Stimulated activated memory B cell treated with anti-CD40 and anti-IgM and Interleukin-4, amounts not matched to agents 10 μg/mL and 1 μg/mL and 100 μg/mL, for 72 hours (primary cell): Measurements from ENCODE around the gene NCBP1.
A peak's percentile ranks its signal among the peaks of the same experiment; 100 is the strongest.

Experiments
- ATAC-seq: fragments of 150-1000 bp; cut with Tn5 transposase; 2 replicates; pipeline ENCODE4 v1.10.0; 2021
- H3K27ac Mint-ChIP-seq: one replicate; pipeline ENCODE4 v1.8.0; 2022; ENCODE audit warnings: mild to moderate bottlenecking, mixed read lengths
- H3K27me3 Mint-ChIP-seq: one replicate; pipeline ENCODE4 v1.8.0; 2022; ENCODE audit warnings: mixed read lengths
- H3K36me3 Mint-ChIP-seq: one replicate; pipeline ENCODE4 v1.8.0; 2022; ENCODE audit warnings: mixed read lengths
- H3K4me1 Mint-ChIP-seq: one replicate; pipeline ENCODE4 v1.8.0; 2022; ENCODE audit warnings: mixed read lengths
- H3K4me3 Mint-ChIP-seq: one replicate; pipeline ENCODE4 v1.8.0; 2022; ENCODE audit warnings: mild to moderate bottlenecking, moderate library complexity, mixed read lengths
- H3K9me3 Mint-ChIP-seq: one replicate; pipeline ENCODE4 v1.8.0; 2022; ENCODE audit warnings: mixed read lengths

The NCBP1 gene

GRCh38 chr9:97638666-97639065 lies 5.0 kb downstream of the NCBP1 start:
- H3K27me3 Mint-ChIP-seq, result no peaks in the 10 kb centered on the region
- H3K36me3 Mint-ChIP-seq, result peaks cover 15% of the 10 kb centered on the region
- no peak overlapping the region for H3K4me3 Mint-ChIP-seq
- no peak overlapping the region for H3K27ac Mint-ChIP-seq
- no peak for ATAC-seq
- no peaks in the 10 kb centered on the region for H3K9me3 Mint-ChIP-seq
- peaks cover 51% of the 10 kb centered on the region for H3K4me1 Mint-ChIP-seq

GRCh38 chr9:97640325-97640724 lies 6.7 kb downstream of the NCBP1 start:
- Mint-ChIP-seq H3K36me3 (peaks cover 21% of the 10 kb centered on the region), H3K4me3 (no peak overlapping the region), H3K4me1 (peaks cover 35% of the 10 kb centered on the region), H3K27ac (no peak overlapping the region), H3K9me3 (no peaks in the 10 kb centered on the region), H3K27me3 (no peaks in the 10 kb centered on the region)
- no peak for ATAC-seq

DNA sequence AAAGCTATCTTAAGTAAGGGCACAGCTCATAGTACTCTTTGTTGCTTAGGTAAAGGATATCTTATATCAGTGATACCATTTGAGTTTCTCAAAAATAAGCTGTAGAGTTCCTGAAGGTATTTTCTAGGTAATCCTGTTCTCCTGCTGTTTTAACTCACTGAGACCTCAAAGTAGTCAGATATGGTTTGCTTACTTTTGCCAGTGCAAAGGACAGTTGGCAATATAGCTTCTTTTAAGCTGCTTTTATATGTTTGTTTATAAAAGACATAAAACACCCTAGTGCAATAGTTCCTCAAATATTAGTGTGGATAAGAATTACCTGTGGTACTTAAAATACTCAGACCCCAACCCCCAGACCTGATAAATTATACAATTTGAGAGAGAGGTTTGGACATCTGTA lies 12.1 kb downstream of the NCBP1 start:
- Mint-ChIP-seq H3K27ac (no peak overlapping the region), H3K36me3 (peaks cover 20% of the 10 kb centered on the region), H3K9me3 (no peaks in the 10 kb centered on the region), H3K4me3 (no peak overlapping the region), H3K4me1 (no peaks in the 10 kb centered on the region), H3K27me3 (no peaks in the 10 kb centered on the region)
- no peak for ATAC-seq

DNA sequence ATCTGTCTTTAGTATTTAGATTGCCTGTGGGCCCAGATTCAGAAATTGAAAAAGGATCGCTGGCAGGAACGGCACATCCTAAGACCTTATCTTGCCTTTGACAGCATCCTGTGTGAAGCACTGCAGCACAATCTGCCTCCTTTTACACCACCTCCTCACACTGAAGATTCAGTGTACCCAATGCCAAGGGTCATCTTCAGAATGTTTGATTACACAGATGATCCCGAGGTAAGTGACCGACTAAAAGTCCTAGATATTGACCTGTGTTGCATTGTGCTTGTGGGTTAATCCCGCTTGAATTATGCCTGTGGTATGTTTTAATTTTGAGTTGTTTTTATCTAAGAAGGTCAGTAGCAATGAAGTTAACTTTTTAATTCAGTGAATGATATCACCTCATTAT lies 14.4 kb downstream of the NCBP1 start:
- no peak for ATAC-seq
- H3K36me3 Mint-ChIP-seq, result peaks cover 29% of the 10 kb centered on the region

DNA sequence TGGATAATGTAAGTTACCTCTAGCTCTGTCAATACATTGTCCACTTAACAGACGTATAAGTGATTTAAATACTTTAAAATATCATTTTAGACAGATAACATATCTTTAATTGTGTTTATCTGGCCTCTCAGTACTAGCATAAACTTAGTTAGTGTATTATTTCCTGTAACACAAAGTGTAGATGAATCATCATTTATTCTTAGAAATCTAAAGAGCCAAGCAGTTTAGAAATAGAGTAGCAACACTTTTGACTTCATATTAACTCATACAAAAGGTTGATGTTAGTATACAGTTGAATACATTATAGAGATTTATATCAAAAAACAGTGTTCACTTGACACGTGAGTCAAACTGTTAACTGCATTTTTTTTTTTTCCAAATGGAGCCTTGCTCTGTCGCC lies 18.0 kb downstream of the NCBP1 start:
- Mint-ChIP-seq H3K27me3 (no peaks in the 10 kb centered on the region), H3K36me3 (peaks cover 50% of the 10 kb centered on the region), H3K9me3 (no peaks in the 10 kb centered on the region), H3K4me1 (no peaks in the 10 kb centered on the region), H3K27ac (no peak overlapping the region), H3K4me3 (no peak overlapping the region)
- no peak for ATAC-seq

More for the DNA sequence above, 14.4 kb downstream of the NCBP1 start:
- Mint-ChIP-seq H3K4me3 (no peak overlapping the region), H3K9me3 (no peaks in the 10 kb centered on the region), H3K27me3 (no peaks in the 10 kb centered on the region), H3K27ac (no peak overlapping the region), H3K4me1 (no peaks in the 10 kb centered on the region)

DNA sequence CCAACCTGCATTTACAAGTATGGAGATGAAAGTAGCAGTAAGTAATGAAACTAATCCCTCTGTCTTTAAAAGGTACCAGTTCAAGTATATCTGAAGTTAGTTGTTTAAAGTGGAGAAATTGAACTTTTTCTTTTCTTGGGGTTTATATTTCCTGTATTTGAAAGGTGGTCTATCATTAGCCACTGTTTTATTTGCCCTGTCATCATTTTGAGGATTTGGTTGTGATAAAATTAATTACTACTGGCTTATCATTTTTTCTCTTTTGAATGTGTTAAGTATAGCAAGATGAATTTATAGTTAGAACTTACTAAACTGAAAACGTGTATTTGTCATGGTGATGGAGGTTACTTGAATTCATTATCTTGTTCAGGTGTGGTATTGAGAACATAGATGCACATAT lies 25.1 kb downstream of the NCBP1 start:
- no peak overlapping the region for H3K4me3 Mint-ChIP-seq
- ATAC-seq, result no peak
- no peaks in the 10 kb centered on the region for H3K9me3 Mint-ChIP-seq
- H3K27ac Mint-ChIP-seq, result peak overlapping the region; percentile 23
- H3K4me1 Mint-ChIP-seq, result peaks cover 13% of the 10 kb centered on the region
- no peaks in the 10 kb centered on the region for H3K27me3 Mint-ChIP-seq
- peaks cover 75% of the 10 kb centered on the region for H3K36me3 Mint-ChIP-seq

DNA sequence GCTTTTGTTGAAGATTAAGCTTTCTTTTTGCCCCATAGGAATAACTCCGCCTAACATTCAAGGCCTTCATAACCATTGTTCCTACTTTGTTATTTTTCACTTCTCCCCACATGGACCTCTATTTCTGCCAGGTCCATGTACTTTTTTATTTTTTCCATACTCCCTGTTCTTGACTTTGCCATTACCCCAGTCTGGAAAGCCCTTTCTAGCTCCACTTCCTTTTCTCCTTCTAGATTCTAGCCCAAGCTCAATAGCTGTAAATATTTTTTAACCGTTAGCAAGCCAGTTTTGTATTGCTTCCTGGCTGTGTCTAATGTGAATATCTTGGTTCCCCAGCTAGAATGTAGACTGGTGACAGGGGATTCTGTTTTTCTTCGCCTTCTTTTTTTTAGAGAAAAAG lies 26.1 kb downstream of the NCBP1 start:
- Mint-ChIP-seq H3K36me3 (peaks cover 75% of the 10 kb centered on the region), H3K4me1 (peaks cover 13% of the 10 kb centered on the region), H3K27me3 (no peaks in the 10 kb centered on the region), H3K27ac (peak overlapping the region; percentile 23), H3K9me3 (no peaks in the 10 kb centered on the region), H3K4me3 (no peak overlapping the region)
- ATAC-seq, result no peak

GRCh38 chr9:97660340-97660739 lies 26.7 kb downstream of the NCBP1 start:
- Mint-ChIP-seq H3K4me1 (peaks cover 13% of the 10 kb centered on the region), H3K36me3 (peaks cover 74% of the 10 kb centered on the region), H3K27ac (peak overlapping the region; percentile 23), H3K9me3 (no peaks in the 10 kb centered on the region), H3K27me3 (no peaks in the 10 kb centered on the region), H3K4me3 (no peak overlapping the region)
- no peak for ATAC-seq

DNA sequence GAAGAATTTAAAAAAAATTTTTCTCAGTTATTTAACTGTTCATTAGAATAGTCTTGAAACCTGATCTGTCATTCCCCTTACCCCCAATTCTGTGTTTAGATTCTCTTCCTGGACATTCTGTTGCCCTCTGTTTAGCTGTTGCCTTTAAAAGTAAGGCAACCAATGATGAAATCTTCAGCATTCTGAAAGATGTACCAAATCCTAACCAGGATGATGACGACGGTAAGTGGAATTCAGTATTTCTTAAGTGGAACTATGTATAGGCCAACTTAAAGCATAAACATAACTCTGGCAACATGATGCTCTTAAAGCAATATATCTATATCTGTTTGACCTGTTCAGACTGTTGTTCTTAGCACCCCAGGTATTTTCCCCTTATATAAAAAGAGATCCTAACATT lies 27.2 kb downstream of the NCBP1 start:
- Mint-ChIP-seq H3K27me3 (no peaks in the 10 kb centered on the region), H3K36me3 (peaks cover 74% of the 10 kb centered on the region), H3K27ac (peak overlapping the region; percentile 23), H3K4me3 (no peak overlapping the region), H3K9me3 (no peaks in the 10 kb centered on the region), H3K4me1 (peaks cover 13% of the 10 kb centered on the region)
- no peak for ATAC-seq

DNA sequence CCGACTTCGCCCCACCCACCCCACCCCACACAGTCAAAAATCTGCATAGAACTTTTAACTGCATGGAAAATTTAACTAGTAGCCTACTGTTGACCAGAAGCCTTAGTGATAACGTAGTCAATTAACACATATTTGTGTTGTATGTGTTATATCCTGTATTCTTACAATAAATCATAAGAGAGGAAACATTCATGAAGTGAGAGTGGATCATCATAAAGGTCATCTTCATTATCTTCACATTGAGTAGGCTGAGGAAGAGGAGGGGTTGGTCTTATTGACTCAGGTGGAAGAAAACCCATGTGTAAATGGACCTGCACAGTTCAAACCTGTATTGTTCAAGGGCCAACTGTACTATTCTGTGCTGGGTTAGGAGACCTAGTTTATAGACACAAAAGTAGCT lies 32.1 kb downstream of the NCBP1 start:
- peaks cover 6% of the 10 kb centered on the region for H3K4me1 Mint-ChIP-seq
- H3K36me3 Mint-ChIP-seq, result peaks cover 52% of the 10 kb centered on the region
- ATAC-seq, result no peak
- H3K4me3 Mint-ChIP-seq, result no peak overlapping the region
- H3K9me3 Mint-ChIP-seq, result no peaks in the 10 kb centered on the region
- no peaks in the 10 kb centered on the region for H3K27me3 Mint-ChIP-seq
- H3K27ac Mint-ChIP-seq, result no peak overlapping the region

DNA sequence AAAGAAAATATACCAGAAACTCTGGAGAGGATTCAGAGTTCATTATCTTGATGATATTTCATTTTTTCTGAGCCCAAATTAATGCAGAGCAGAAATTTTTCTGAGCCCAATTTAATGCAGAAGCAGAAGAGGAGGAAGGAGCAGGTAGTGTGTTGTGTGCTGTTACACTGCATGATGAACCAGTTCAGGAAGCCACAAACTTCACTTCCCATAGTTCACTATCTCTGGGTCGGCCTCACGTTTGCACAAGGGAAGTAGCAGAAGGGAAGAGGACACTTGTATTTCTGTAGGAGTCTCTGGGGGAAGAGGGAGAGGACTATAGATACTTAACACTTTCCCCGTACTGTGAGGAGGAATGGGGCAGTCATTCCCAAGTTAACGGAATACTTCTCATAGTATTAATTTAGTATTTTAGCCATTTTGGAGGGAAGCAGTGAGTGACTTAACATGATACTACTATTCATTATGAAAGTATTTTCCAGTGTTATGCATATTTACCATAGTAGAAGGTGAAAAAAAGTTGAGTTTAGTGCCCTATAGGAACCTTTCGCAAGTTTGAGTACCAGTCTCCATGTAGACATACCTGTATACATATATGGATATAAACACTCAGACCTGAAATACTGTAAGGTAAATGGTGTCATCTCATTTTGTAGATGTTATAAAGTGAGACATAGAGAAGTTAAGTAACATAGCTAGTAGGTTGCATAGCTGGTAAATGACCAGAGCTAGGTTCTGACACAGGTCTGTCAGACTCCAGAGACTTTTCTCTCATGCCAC lies 33.5 kb downstream of the NCBP1 start:
- ATAC-seq, result no peak
- Mint-ChIP-seq H3K36me3 (peaks cover 52% of the 10 kb centered on the region), H3K9me3 (no peaks in the 10 kb centered on the region), H3K27ac (peak overlapping the region; percentile 53), H3K4me1 (peaks cover 6% of the 10 kb centered on the region), H3K27me3 (no peaks in the 10 kb centered on the region), H3K4me3 (no peak overlapping the region)

DNA sequence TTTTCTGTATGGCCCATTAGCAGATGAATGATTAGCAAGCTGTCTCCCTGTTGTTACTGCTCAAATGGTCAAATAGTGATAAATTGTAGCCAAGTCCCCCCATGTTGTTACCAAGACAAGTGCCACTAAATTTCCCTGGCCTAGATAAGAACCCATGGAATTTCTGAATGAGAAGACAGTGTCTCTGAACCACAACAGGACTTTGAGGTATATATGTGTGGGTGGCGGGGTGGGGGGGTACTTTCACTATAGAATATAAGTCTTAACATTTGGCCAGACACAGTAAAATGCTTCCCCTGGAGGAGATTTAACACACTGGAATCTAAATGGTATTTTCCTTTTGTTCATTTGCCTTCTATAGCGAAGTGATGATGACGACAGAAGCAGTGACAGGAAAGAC lies 34.9 kb downstream of the NCBP1 start:
- peaks cover 6% of the 10 kb centered on the region for H3K4me1 Mint-ChIP-seq
- H3K36me3 Mint-ChIP-seq, result peaks cover 49% of the 10 kb centered on the region
- no peak for ATAC-seq
- no peak overlapping the region for H3K4me3 Mint-ChIP-seq
- no peaks in the 10 kb centered on the region for H3K27me3 Mint-ChIP-seq
- no peak overlapping the region for H3K27ac Mint-ChIP-seq
- no peaks in the 10 kb centered on the region for H3K9me3 Mint-ChIP-seq

DNA sequence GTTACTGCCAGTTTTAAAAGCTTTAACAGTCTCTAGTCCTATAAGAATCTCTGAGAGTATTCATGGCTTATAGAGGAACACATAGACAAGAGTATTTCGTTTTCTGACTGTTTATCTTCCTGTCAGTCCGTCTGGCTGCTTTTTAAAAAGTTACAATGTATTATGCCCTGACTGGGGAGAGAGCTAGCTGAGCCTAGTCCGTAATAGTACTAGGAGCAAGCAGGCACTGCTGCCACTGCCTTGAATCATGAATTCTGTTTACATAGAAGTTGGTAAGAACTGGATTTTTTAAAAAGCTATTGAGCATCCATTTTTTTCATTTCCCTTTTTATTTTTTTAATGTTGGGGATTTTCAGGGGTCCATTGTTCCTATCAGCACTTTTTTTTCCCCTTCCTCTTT lies 37.0 kb downstream of the NCBP1 start:
- Mint-ChIP-seq H3K27ac (no peak overlapping the region), H3K4me1 (peaks cover 8% of the 10 kb centered on the region), H3K9me3 (no peaks in the 10 kb centered on the region), H3K27me3 (no peaks in the 10 kb centered on the region), H3K36me3 (peaks cover 53% of the 10 kb centered on the region), H3K4me3 (no peak overlapping the region)
- ATAC-seq, result no peak

DNA sequence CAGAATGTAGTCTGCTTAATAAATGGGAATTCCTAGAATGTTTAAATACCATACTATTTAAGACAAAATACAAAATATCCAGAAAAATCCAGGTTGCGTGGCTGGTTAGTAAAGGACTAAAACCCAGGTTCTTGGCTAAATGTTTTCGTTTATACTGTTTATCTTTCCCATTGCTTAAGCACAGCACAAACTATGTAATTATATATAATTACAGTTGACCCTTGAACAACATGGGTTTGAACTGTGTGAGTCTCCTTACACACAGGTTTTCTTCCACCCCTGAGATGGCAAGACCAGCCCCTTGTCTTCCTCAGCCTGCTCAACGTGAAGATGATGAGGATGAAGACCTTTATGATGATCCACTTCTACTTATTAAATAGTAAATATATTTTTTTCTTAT lies 38.8 kb downstream of the NCBP1 start:
- H3K27me3 Mint-ChIP-seq, result no peaks in the 10 kb centered on the region
- H3K9me3 Mint-ChIP-seq, result no peaks in the 10 kb centered on the region
- H3K27ac Mint-ChIP-seq, result no peak overlapping the region
- H3K4me1 Mint-ChIP-seq, result peaks cover 7% of the 10 kb centered on the region
- H3K4me3 Mint-ChIP-seq, result no peak overlapping the region
- ATAC-seq, result no peak
- H3K36me3 Mint-ChIP-seq, result peaks cover 46% of the 10 kb centered on the region

DNA sequence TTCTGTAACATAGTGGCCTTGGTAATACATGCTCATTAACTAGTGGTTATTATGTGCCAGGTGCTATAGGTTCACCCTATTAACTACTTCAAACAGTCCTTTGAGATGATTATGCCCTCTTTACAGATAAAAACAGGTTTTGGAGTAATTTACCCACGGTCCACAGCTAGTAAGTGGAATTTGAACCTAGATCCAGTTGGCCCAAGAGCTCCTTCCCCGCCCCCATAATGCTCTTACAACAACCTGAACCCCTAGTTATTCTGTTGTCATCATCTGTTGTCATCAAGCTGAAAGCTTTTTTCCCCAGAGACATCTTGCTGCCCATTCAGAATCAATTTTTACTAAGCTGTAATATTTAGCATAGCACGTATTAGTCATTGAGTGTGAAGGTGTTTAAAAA lies 40.3 kb downstream of the NCBP1 start:
- Mint-ChIP-seq H3K27ac (no peak overlapping the region), H3K36me3 (peaks cover 55% of the 10 kb centered on the region), H3K4me1 (peaks cover 7% of the 10 kb centered on the region)

DNA sequence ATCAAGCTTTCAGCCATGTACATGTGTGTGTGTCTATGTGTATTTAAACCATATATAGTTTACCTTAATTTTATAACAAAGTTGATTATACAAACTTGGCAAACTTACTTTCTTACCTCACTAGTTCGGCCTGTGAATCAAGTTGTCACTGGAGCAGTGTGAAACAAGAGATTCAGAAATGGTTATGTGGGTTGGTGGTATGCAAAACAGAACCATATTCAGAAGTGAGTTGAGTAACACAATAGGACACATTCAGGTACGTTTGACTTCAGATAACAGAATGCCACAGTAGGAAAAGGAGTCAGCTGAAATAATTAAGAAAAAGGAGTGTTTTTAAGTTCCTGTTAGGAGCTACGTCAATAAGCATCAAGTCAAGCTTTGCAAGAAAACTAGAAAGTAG lies 42.0 kb downstream of the NCBP1 start:
- ATAC-seq, result no peak
- peak overlapping the region; percentile 20 for H3K27ac Mint-ChIP-seq

More for the DNA sequence above, 40.3 kb downstream of the NCBP1 start:
- no peaks in the 10 kb centered on the region for H3K27me3 Mint-ChIP-seq
- ATAC-seq, result no peak
- H3K4me3 Mint-ChIP-seq, result no peak overlapping the region
- no peaks in the 10 kb centered on the region for H3K9me3 Mint-ChIP-seq

More for the DNA sequence above, 42.0 kb downstream of the NCBP1 start:
- Mint-ChIP-seq H3K9me3 (no peaks in the 10 kb centered on the region), H3K36me3 (peaks cover 54% of the 10 kb centered on the region), H3K4me1 (peaks cover 7% of the 10 kb centered on the region), H3K27me3 (no peaks in the 10 kb centered on the region), H3K4me3 (no peak overlapping the region)
